Stimulated activated CD8-positive, alpha-beta memory T cell treated with anti-CD3 and anti-CD28 coated beads, Interleukin-7, amount 100 ng/mL, for 24 hours (primary cell): ENCODE results near the gene IL1RAPL1.
"Not testable (repeated sequence)": the region's sequence is repeated elsewhere in the genome, so short reads cannot be mapped to it uniquely, and the experiment has no call there.

Experiments
- DNase-seq: peaks from one replicate; pipeline ENCODE4 v3.0.0-alpha.2; 2020; ENCODE audit warnings: low read depth

Gene IL1RAPL1

GRCh38 chrX:28787206-28787605, 200.0 kb downstream of the IL1RAPL1 start:
- DNase-seq = no peak

DNA sequence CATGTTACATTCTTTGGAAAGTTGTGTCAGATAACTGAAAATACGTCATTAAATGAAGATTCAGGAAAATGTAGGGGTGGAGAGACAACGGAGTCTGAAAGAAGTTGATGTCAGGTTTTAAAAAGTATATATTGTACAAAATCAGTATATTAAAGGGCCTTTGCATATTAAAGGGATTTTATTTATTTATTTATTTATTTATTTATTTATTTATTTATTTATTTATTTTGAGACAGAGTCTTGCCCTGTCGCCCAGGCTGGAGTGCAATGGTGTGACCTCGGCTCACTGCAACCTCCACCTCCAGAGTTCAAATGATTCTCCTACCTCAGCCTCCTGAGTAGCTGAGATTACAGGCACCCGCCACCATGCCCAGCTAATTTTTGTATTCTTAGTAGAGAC, 213.4 kb downstream of the IL1RAPL1 start:
- not testable (repeated sequence) for DNase-seq

- no peak for DNase-seq
These were observed 215.4 kb downstream of the IL1RAPL1 start for GRCh38 chrX:28802625-28803024.

DNA sequence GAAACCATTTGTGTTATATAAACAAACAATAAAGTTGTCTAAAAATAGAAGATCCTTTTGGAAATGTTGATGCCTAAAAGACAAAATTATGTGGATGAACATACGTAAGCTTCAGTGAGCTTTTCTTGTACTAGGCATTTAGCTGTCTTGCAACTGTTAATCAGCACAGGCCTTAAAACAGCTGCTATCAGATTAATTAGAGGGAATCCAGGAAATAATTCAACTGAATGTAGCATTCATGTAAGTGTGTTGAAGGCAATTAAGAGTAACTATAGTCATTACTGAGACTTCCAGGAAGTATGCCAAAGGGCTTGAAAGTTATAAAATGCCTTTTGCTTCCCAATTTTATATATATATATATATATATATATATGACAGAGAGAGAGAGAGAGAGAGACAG, 248.7 kb downstream of the IL1RAPL1 start:
- DNase-seq = no peak

GRCh38 chrX:28843817-28844216, 256.6 kb downstream of the IL1RAPL1 start:
- no peak for DNase-seq

GRCh38 chrX:28847423-28847822, 260.2 kb downstream of the IL1RAPL1 start:
- no peak for DNase-seq

GRCh38 chrX:28848707-28849106, 261.5 kb downstream of the IL1RAPL1 start:
- DNase-seq = no peak

GRCh38 chrX:28850955-28851354, 263.7 kb downstream of the IL1RAPL1 start:
- DNase-seq = no peak

DNA sequence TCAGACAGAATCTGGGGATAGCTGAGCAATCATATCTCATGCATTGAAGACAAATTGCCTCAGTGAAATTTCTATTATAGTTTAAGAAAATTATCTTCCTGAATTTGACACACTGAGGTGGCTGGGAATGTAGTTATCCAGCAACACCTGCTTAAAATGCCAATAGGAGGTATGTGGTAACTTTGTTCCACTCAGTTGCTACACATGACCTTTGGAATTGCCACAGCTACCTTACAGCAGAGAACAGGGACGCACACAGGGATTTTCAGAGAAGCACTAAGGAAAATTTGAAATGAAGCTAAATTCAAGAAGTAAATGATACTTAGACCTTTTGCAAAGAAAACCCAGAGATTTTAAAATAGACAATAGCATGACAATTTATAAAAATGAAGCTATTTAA, 264.6 kb downstream of the IL1RAPL1 start:
- DNase-seq = no peak

GRCh38 chrX:28854637-28855036, 267.4 kb downstream of the IL1RAPL1 start:
- no peak for DNase-seq

DNA sequence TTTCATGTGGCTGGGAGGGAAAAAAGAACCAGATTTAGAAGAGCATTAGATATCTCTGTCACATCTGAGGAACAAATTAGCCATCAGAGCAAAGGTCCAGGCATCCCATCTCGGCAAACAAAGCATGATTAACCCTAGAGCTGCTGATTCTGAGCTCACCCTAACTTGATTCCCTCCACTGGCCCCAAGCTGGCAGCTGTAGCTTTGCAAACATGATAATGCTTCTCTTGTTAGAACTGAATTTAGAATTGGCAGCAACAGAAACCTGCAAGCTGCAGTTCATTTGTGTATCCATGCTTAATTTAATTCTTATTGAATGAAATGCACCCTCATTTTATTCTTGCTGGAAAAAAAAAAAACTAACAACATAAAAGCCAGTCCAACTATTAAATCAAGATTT, 289.2 kb downstream of the IL1RAPL1 start:
- DNase-seq = no peak

DNA sequence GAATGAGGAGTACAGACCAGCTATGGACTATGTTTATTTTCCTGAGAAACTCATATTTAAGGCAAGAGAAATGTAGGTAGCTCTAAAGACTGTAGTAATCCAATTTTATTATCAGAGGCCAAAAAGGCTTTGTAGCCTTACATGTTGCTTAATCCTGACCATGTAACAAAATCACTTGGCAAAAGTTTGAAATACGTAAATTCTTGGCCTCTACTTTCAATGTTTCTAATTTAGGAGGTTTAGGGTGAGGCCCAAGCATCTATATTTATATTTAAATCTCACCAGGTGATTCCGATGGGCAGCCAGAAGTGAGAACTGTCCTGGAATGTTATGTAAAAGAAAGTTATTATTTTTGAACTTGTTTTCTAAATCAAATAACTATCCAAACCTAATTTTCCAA, 289.7 kb downstream of the IL1RAPL1 start:
- DNase-seq = no peak

- DNase-seq = no peak
These were observed 292.9 kb downstream of the IL1RAPL1 start for GRCh38 chrX:28880136-28880535.

DNA sequence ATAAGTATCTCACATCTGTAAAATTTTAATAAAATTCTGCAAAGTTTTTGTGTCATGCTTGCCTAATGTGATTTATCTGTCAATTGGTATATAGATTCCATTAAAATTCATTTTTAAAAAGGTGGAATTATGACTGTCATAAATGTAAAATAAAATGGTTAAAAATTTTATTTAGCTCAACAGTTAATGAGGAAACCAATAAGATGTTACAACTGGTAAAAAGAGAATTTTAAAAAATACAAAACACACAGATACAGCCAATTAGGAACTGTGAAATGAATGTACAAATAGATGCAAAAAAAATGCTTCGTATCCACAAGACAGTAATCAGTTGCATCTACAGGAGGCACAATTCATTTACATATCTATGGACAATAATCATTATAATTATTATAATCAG, 297.6 kb downstream of the IL1RAPL1 start:
- no peak for DNase-seq

GRCh38 chrX:28888416-28888815, 301.2 kb downstream of the IL1RAPL1 start:
- DNase-seq = no peak

DNA sequence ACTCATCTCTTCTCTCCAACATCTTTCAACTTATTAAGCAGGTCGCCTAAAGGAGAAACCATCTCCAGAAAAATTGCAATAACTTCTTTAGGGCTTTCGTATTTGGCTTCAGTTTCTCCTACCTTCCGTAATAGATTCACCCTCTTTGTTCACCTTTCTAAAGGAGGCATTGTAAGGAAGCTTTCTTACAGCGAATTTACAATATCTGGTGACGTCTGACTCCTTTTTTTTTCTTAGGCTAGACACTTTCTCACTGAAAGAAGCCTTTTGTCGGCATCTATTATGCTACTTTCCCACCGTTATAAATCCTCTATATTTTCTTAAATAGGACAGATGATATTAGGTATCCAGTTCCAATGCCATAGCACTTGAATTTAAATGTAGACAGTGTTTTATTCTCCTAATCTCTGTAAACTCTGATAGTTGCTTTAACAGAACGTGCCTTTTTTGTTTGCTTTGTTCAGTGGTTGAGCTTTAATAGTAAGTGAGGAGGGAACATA, 302.4 kb downstream of the IL1RAPL1 start:
- DNase-seq = no peak

DNA sequence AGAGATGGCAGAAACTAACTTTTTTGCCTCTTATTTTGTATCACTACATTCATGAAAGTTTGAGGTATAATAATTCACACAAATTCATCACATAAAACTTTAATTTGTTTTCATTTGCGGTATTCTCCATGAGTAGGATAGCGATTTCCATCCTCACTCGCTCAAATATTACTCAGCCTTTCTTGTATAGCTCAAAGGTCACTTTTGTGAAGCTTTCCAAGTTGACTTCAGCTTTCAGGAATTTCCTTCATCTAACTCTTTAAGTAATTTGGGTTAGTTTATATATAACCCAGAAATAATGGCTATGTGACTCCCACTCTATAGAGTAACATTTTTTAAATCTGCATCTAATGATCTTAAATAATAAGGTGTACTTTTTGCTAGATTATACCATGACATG, 314.4 kb downstream of the IL1RAPL1 start:
- no peak for DNase-seq

- no peak for DNase-seq
These were observed 323.2 kb downstream of the IL1RAPL1 start for GRCh38 chrX:28910487-28910886.

- no peak for DNase-seq
These were observed 333.1 kb downstream of the IL1RAPL1 start for GRCh38 chrX:28920153-28920943.

DNA sequence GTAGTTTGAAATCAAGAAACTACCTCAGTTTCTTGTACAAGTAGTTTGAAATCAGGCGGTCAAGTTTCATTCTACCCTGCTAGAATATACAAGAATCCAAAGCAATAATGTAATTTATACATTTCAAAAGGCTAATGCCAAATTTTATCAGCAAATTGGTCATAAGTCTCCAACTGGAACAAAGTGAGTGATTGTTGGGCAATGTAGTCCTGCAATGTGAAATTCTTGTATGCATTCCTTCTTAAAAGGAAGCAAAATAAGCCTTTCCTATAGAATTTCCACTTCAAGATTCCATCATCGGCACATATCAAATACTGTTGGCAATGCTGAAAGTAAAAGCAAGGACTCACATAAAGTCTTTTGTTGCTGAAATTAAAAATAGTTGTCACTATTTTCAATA, 334.9 kb downstream of the IL1RAPL1 start:
- no peak for DNase-seq

- DNase-seq = no peak
These were observed 359.6 kb downstream of the IL1RAPL1 start for GRCh38 chrX:28946846-28947245.

- DNase-seq = no peak
These were observed 372.8 kb downstream of the IL1RAPL1 start for GRCh38 chrX:28960063-28960462.

DNA sequence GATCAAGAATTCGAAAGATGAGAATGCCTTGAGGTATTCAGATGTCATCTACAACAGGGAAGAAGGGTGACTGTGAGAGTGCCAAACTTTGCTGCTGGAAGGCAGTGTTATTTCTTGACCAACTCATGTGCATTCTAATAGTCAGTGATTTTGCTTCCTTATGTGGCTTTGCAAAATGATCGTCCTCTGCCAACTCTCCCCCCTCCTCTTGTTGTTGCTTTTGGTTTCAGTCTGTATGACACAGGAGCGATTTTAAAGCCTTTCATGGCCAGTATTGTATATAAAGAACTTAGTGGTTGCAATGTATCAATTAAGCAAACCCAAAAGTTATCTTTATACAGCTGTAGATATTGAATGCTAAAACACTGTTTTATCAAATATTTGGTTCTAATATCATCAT, 379.1 kb downstream of the IL1RAPL1 start:
- no peak for DNase-seq

- no peak for DNase-seq
These were observed 381.9 kb downstream of the IL1RAPL1 start for GRCh38 chrX:28969126-28969525.
